Limb (tissue), 2 donors: ENCODE measurements around the gene CPA1.

ENCODE experiments used
- DNase-seq, 2 donors: peaks; one replicate each; pipeline ENCODE4 v3.0.0-alpha.2; 2016; ENCODE audit errors: extremely low spot score in 2 of 2

Gene CPA1

GRCh38 chr7:130394421-130395195, 14.3 kb downstream of the CPA1 start:
- no peak for DNase-seq

- no peak for DNase-seq
These were observed 15.1 kb downstream of the CPA1 start for GRCh38 chr7:130395421-130395820.

GRCh38 chr7:130396109-130396508, 15.8 kb downstream of the CPA1 start:
- peak in 1 of 2 donors; percentile 48 for DNase-seq

- peak in 1 of 2 donors; percentile 83 for DNase-seq
These were observed 16.9 kb downstream of the CPA1 start for GRCh38 chr7:130397051-130397757.

- no peak for DNase-seq
These were observed 17.4 kb downstream of the CPA1 start for GRCh38 chr7:130397758-130398073.

- no peak for DNase-seq
These were observed 18.3 kb downstream of the CPA1 start for GRCh38 chr7:130398526-130399090.

- no peak for DNase-seq
These were observed 19.9 kb downstream of the CPA1 start for GRCh38 chr7:130400120-130400572.

- DNase-seq: no peak
These were observed 20.8 kb downstream of the CPA1 start for GRCh38 chr7:130401101-130401500.

- DNase-seq: no peak
These were observed 21.3 kb downstream of the CPA1 start for GRCh38 chr7:130401578-130401977.

- DNase-seq: no peak
These were observed 24.7 kb downstream of the CPA1 start for GRCh38 chr7:130405003-130405402.

GRCh38 chr7:130409067-130409711, 28.9 kb downstream of the CPA1 start:
- no peak for DNase-seq

- DNase-seq: no peak
These were observed 29.4 kb downstream of the CPA1 start for GRCh38 chr7:130409712-130410072.

GRCh38 chr7:130410868-130411541, 30.7 kb downstream of the CPA1 start:
- no peak for DNase-seq

- no peak for DNase-seq
These were observed 32.9 kb downstream of the CPA1 start for GRCh38 chr7:130413201-130413600.

- no peak for DNase-seq
These were observed 34.7 kb downstream of the CPA1 start for GRCh38 chr7:130415006-130415405.

GRCh38 chr7:130417213-130417612, 36.9 kb downstream of the CPA1 start:
- no peak for DNase-seq

GRCh38 chr7:130418306-130418705, 38.0 kb downstream of the CPA1 start:
- no peak for DNase-seq

GRCh38 chr7:130419658-130420057, 39.4 kb downstream of the CPA1 start:
- DNase-seq: no peak

- DNase-seq: no peak
These were observed 40.8 kb downstream of the CPA1 start for GRCh38 chr7:130420943-130421578.

- no peak for DNase-seq
These were observed 41.4 kb downstream of the CPA1 start for GRCh38 chr7:130421684-130422083.

- no peak for DNase-seq
These were observed 43.3 kb downstream of the CPA1 start for GRCh38 chr7:130423501-130424037.
